ENCODE measurements around the gene ERG. TPM values are rescaled to one million over a fixed set of nuclear protein-coding genes. Genes with fewer than 3 reads are reported as not detected.

ERG gene
- total and polyA plus RNA-seq, 9 of the 15 experiments (the other 6 are each of a cell fraction or from before 2014, with no cell fraction given): 0.06 TPM; not detected in 8

DNA sequence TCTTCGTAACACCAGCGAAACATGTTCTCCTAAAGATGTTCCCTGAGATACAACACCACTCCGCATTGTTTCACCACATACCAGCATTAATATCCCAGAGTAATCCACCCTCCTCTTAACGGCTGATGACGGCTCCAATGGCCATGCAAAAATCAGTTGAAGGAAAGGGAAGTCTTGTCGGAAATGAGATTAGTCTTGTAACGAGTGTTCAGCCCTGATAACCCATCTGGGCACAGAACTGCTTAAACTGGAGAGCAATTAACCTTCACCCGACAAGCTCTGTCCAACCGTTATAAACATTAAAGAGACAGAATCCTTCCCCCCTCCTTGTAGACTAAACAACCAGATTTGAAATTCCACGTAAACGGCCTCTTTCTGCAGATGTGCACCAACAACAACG is 21.9 kb downstream of the ERG start (continued):
- TF ChIP-seq, protein P1, sequence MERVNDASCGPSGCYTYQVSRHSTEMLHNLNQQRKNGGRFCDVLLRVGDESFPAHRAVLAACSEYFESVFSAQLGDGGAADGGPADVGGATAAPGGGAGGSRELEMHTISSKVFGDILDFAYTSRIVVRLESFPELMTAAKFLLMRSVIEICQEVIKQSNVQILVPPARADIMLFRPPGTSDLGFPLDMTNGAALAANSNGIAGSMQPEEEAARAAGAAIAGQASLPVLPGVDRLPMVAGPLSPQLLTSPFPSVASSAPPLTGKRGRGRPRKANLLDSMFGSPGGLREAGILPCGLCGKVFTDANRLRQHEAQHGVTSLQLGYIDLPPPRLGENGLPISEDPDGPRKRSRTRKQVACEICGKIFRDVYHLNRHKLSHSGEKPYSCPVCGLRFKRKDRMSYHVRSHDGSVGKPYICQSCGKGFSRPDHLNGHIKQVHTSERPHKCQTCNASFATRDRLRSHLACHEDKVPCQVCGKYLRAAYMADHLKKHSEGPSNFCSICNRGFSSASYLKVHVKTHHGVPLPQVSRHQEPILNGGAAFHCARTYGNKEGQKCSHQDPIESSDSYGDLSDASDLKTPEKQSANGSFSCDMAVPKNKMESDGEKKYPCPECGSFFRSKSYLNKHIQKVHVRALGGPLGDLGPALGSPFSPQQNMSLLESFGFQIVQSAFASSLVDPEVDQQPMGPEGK (CRISPR knock-in tag; IDR thresholded peaks at IDR 0.05; ENCODE audit: borderline replicate concordance): no peak
- TF ChIP-seq CREB1 (IDR thresholded peaks at IDR 0.05): 0 out of 2 replicates have a peak, but pooled peaks have one; percentile 15
- no peak for TF ChIP-seq CREB1 (CRISPR knock-in tag; IDR thresholded peaks at IDR 0.05)
- TF ChIP-seq ZEB2 (IDR thresholded peaks at IDR 0.05): peak; percentile 16; the same call in 1 of the 2 replicates
- peak; percentile 38; the same call in 1 of the 2 replicates for TF ChIP-seq MTA1 (IDR thresholded peaks at IDR 0.05; ENCODE audit: borderline replicate concordance)
- TF ChIP-seq, protein P2, sequence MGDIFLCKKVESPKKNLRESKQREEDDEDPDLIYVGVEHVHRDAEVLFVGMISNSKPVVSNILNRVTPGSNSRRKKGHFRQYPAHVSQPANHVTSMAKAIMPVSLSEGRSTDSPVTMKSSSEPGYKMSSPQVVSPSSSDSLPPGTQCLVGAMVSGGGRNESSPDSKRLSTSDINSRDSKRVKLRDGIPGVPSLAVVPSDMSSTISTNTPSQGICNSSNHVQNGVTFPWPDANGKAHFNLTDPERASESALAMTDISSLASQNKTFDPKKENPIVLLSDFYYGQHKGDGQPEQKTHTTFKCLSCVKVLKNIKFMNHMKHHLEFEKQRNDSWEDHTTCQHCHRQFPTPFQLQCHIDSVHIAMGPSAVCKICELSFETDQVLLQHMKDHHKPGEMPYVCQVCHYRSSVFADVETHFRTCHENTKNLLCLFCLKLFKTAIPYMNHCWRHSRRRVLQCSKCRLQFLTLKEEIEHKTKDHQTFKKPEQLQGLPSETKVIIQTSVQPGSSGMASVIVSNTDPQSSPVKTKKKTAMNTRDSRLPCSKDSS (IDR thresholded peaks at IDR 0.05; ENCODE audit: low read depth, partially characterized antibody): no peak
- TF ChIP-seq ATF1 (CRISPR knock-in tag; IDR thresholded peaks at IDR 0.05): no peak
- peak; percentile 42; the same call in 1 of the 2 replicates for TF ChIP-seq ATF1 (tag; IDR thresholded peaks at IDR 0.05)
- TF ChIP-seq ETS2 (tag; IDR thresholded peaks at IDR 0.05; ENCODE audit: borderline replicate concordance, poor library complexity, severe bottlenecking): no peak
- TF ChIP-seq, protein P3, sequence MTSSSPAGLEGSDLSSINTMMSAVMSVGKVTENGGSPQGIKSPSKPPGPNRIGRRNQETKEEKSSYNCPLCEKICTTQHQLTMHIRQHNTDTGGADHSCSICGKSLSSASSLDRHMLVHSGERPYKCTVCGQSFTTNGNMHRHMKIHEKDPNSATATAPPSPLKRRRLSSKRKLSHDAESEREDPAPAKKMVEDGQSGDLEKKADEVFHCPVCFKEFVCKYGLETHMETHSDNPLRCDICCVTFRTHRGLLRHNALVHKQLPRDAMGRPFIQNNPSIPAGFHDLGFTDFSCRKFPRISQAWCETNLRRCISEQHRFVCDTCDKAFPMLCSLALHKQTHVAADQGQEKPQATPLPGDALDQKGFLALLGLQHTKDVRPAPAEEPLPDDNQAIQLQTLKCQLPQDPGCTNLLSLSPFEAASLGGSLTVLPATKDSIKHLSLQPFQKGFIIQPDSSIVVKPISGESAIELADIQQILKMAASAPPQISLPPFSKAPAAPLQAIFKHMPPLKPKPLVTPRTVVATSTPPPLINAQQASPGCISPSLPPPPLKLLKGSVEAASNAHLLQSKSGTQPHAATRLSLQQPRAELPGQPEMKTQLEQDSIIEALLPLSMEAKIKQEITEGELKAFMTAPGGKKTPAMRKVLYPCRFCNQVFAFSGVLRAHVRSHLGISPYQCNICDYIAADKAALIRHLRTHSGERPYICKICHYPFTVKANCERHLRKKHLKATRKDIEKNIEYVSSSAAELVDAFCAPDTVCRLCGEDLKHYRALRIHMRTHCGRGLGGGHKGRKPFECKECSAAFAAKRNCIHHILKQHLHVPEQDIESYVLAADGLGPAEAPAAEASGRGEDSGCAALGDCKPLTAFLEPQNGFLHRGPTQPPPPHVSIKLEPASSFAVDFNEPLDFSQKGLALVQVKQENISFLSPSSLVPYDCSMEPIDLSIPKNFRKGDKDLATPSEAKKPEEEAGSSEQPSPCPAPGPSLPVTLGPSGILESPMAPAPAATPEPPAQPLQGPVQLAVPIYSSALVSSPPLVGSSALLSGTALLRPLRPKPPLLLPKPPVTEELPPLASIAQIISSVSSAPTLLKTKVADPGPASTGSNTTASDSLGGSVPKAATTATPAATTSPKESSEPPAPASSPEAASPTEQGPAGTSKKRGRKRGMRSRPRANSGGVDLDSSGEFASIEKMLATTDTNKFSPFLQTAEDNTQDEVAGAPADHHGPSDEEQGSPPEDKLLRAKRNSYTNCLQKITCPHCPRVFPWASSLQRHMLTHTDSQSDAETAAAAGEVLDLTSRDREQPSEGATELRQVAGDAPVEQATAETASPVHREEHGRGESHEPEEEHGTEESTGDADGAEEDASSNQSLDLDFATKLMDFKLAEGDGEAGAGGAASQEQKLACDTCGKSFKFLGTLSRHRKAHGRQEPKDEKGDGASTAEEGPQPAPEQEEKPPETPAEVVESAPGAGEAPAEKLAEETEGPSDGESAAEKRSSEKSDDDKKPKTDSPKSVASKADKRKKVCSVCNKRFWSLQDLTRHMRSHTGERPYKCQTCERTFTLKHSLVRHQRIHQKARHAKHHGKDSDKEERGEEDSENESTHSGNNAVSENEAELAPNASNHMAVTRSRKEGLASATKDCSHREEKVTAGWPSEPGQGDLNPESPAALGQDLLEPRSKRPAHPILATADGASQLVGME (CRISPR knock-in tag; IDR thresholded peaks at IDR 0.05): no peak
- TF ChIP-seq POU5F1 (IDR thresholded peaks at IDR 0.05; ENCODE audit: borderline replicate concordance, low read depth, low read length, partially characterized antibody): no peak
- TF ChIP-seq, protein P4, sequence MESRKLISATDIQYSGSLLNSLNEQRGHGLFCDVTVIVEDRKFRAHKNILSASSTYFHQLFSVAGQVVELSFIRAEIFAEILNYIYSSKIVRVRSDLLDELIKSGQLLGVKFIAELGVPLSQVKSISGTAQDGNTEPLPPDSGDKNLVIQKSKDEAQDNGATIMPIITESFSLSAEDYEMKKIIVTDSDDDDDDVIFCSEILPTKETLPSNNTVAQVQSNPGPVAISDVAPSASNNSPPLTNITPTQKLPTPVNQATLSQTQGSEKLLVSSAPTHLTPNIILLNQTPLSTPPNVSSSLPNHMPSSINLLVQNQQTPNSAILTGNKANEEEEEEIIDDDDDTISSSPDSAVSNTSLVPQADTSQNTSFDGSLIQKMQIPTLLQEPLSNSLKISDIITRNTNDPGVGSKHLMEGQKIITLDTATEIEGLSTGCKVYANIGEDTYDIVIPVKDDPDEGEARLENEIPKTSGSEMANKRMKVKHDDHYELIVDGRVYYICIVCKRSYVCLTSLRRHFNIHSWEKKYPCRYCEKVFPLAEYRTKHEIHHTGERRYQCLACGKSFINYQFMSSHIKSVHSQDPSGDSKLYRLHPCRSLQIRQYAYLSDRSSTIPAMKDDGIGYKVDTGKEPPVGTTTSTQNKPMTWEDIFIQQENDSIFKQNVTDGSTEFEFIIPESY (CRISPR knock-in tag; IDR thresholded peaks at IDR 0.05): no peak
- TF ChIP-seq SOX6 (IDR thresholded peaks at IDR 0.05): peak; percentile 94
- 0 out of 2 replicates have a peak, but pooled peaks have one; percentile 28 for TF ChIP-seq GABPA (tag; conservative IDR thresholded peaks at IDR 0.05; ENCODE audit: low read depth)
- TF ChIP-seq EWSR1 (IDR thresholded peaks at IDR 0.05; ENCODE audit: borderline replicate concordance, low read depth, partially characterized antibody): no peak
- no peak for TF ChIP-seq ELF2 (CRISPR knock-in tag; IDR thresholded peaks at IDR 0.05)
